ENCODE results near the gene TWIST2. TPM values are rescaled to one million over a fixed set of nuclear protein-coding genes. Genes with fewer than 3 reads are reported as not detected.

The TWIST2 gene
- polyA plus RNA-seq, 3 donors = 0.43 to 0.49 (median 0.43) TPM

DNA sequence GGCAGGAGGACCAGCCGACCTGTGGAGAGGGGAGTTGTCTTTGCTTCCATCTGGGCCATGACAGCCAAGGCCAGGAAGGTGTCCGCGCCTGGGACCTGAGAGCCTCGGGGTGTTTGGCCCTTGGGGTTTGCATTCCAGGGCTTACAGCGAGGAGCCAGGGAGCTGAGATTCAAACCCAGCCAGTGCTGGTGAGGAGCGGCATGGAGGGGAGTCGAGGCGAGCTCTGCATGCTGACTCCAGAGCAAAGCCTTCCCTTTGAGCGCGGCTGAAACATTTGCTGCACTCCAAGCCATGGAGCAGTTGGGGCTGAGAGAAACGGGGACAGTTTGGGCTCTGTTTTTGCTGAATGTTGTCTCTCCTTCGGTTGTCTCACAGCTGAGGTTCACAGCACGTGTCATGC is 77.4 kb downstream of the TWIST2 start:
- H3K9me3 Mint-ChIP-seq = no peaks in the 10 kb centered on the region
- H3K4me3 Mint-ChIP-seq = no peak overlapping the region
- Histone ChIP-seq H3K4me3 (replicated peaks in 1 of 3; ENCODE audit: low read depth in 2 of 3, low read length in 3 of 3) (no peak overlapping the region), H3K9ac (ENCODE audit: insufficient read depth, low read length, poor library complexity, severe bottlenecking) (no peak overlapping the region), H3K4me1 (ENCODE audit: control insufficient read depth in 1 of 2, insufficient read depth in 2 of 2, low read length in 2 of 2) (no peaks in the 10 kb centered on the region), H3K79me2 (ENCODE audit: insufficient read depth, low read length) (no peaks in the 10 kb centered on the region), H3K9me3 (replicated peaks in 1 of 2; ENCODE audit: control insufficient read depth in 1 of 2, insufficient read depth in 1 of 2, low read length in 2 of 2) (no peaks in the 10 kb centered on the region), H2AFZ (ENCODE audit: insufficient read depth, low read depth, low read length, poor library complexity, severe bottlenecking) (no peak overlapping the region), H4K20me1 (ENCODE audit: insufficient read depth, low read length) (no peaks in the 10 kb centered on the region), H3K36me3 (replicated peaks in 1 of 2; ENCODE audit: control insufficient read depth in 1 of 2, insufficient read depth in 2 of 2, low read length in 2 of 2) (no peaks in the 10 kb centered on the region), H3K27me3 (ENCODE audit: control insufficient read depth in 2 of 2, insufficient read depth in 2 of 2, low read length in 2 of 2) (peaks cover 0 to 2% of the 10 kb centered on the region in 2 donors), H3K27ac (ENCODE audit: low read depth in 1 of 2, low read length in 2 of 2) (no peak overlapping the region), H3K4me2 (replicated peaks; ENCODE audit: extremely low read depth, low read length, poor library complexity, severe bottlenecking) (no peak overlapping the region)
- intact Hi-C loops (cut with micrococcal nuclease) = no loop called here
- WGBS (ENCODE audit: insufficient coverage) = 90% methylated on average over 12 of the region's 13 CpGs
- peak overlapping the region in 1 of 7 donors; percentile 82 for H3K27ac Mint-ChIP-seq
- TF ChIP-seq, protein P1, sequence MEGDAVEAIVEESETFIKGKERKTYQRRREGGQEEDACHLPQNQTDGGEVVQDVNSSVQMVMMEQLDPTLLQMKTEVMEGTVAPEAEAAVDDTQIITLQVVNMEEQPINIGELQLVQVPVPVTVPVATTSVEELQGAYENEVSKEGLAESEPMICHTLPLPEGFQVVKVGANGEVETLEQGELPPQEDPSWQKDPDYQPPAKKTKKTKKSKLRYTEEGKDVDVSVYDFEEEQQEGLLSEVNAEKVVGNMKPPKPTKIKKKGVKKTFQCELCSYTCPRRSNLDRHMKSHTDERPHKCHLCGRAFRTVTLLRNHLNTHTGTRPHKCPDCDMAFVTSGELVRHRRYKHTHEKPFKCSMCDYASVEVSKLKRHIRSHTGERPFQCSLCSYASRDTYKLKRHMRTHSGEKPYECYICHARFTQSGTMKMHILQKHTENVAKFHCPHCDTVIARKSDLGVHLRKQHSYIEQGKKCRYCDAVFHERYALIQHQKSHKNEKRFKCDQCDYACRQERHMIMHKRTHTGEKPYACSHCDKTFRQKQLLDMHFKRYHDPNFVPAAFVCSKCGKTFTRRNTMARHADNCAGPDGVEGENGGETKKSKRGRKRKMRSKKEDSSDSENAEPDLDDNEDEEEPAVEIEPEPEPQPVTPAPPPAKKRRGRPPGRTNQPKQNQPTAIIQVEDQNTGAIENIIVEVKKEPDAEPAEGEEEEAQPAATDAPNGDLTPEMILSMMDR (IDR thresholded peaks at IDR 0.05) = no peak
- H3K4me1 Mint-ChIP-seq = no peaks in the 10 kb centered on the region
- no peaks in the 10 kb centered on the region for H3K36me3 Mint-ChIP-seq
- H3K27me3 Mint-ChIP-seq (ENCODE audit: low read depth in 3 of 3) = peaks cover 11 to 14% (median 14%) of the 10 kb centered on the region in 3 donors
- no peak for DNase-seq

DNA sequence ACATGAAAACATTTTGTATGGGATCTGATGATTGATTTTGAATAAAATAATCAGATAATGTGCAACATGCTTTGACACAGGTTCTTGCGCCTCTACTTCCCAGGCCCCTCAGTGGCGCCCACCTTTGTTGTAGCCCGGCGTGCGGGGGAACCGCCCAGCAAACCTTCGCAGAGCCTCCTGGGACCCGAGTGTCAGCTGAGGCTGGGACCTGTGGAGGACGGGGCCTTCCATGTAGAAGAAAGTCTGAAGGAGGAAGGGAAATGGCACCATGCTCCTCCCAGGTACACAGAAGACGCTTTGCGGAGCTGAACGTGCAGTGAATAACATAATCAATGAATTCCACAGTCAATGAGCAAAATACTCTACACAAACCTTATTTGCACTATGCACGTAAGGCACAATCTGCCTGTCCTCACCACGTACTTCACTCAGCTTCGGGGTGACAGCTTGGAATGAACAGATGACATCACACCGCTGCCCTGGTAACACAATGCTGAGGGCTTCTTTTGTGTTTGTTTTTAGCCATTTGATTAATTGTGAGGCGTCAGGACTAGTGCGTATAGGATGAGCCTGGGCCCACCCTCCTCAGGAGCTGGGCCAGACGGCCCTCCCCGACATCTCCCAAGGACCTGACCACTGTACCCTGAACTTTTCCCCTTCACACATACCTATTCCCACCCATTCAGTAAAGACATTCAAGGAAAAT is 78.1 kb downstream of the TWIST2 start:
- Mint-ChIP-seq H3K27me3 (ENCODE audit: low read depth in 3 of 3) (peaks cover 8 to 19% (median 8%) of the 10 kb centered on the region in 3 donors), H3K27ac (no peak overlapping the region), H3K4me1 (no peaks in the 10 kb centered on the region), H3K36me3 (no peaks in the 10 kb centered on the region), H3K9me3 (no peaks in the 10 kb centered on the region), H3K4me3 (no peak overlapping the region)
- TF ChIP-seq, protein P1 (IDR thresholded peaks at IDR 0.05) = no peak
- Histone ChIP-seq H3K27ac (ENCODE audit: low read depth in 1 of 2, low read length in 2 of 2) (no peak overlapping the region), H3K4me2 (replicated peaks; ENCODE audit: extremely low read depth, low read length, poor library complexity, severe bottlenecking) (no peak overlapping the region), H3K4me1 (ENCODE audit: control insufficient read depth in 1 of 2, insufficient read depth in 2 of 2, low read length in 2 of 2) (no peaks in the 10 kb centered on the region), H3K79me2 (ENCODE audit: insufficient read depth, low read length) (no peaks in the 10 kb centered on the region), H3K9me3 (replicated peaks in 1 of 2; ENCODE audit: control insufficient read depth in 1 of 2, insufficient read depth in 1 of 2, low read length in 2 of 2) (no peaks in the 10 kb centered on the region), H3K27me3 (ENCODE audit: control insufficient read depth in 2 of 2, insufficient read depth in 2 of 2, low read length in 2 of 2) (peaks cover 0 to 2% of the 10 kb centered on the region in 2 donors), H3K9ac (ENCODE audit: insufficient read depth, low read length, poor library complexity, severe bottlenecking) (no peak overlapping the region), H4K20me1 (ENCODE audit: insufficient read depth, low read length) (no peaks in the 10 kb centered on the region), H3K4me3 (replicated peaks in 1 of 3; ENCODE audit: low read depth in 2 of 3, low read length in 3 of 3) (no peak overlapping the region), H3K36me3 (replicated peaks in 1 of 2; ENCODE audit: control insufficient read depth in 1 of 2, insufficient read depth in 2 of 2, low read length in 2 of 2) (no peaks in the 10 kb centered on the region), H2AFZ (ENCODE audit: insufficient read depth, low read depth, low read length, poor library complexity, severe bottlenecking) (no peak overlapping the region)
- intact Hi-C loops (cut with micrococcal nuclease) = no loop called here
- WGBS (ENCODE audit: insufficient coverage) = 85% methylated on average over 8 of the region's 20 CpGs
- DNase-seq = no peak

Measured in CD14-positive monocyte (primary cell).